Endothelial cell of umbilical vein (primary cell): ENCODE data around the gene GPN1. TPM values are rescaled to one million over a fixed set of nuclear protein-coding genes. Genes with fewer than 3 reads are reported as not detected.

ENCODE experiments used
- BruUV-seq: library from RNA; stranded (reverse); fragments of 400-500 nt; replicated peaks from 2 replicates; lab custom pipeline; 2021; lab: Mats Ljungman, UMichigan
- CTCF ChIA-PET: fragments of 300-600, 350-600 bp; sonication (Branson Sonifier 250); formaldehyde crosslinking; loops from one replicate; lab custom pipeline; 2021; ENCODE audit warnings: antibody characterized with exemption, inconsistent platforms; lab: Charles Lee
- POLR2A ChIA-PET: fragments of 300-600, 350-600 bp; sonication (Branson Sonifier 250); formaldehyde crosslinking; loops from one replicate; lab custom pipeline; 2021; ENCODE audit warnings: antibody characterized with exemption, inconsistent platforms; lab: Charles Lee
- DNase-seq: peaks from one replicate; pipeline ENCODE4 v3.0.0-alpha.2; 2011; ENCODE audit warnings: low read depth, low spot score
- FAIRE-seq: peaks from 2 replicates; lab custom pipeline; 2011; peaks lifted over from hg19 to GRCh38; lab: Jason Lieb, UNC
- H2AFZ ChIP-seq: 2 replicates; pipeline ENCODE4 v1.6.0; 2012; ENCODE audit warnings: low read depth, low read length, control low read depth, inconsistent platforms
- H3K27ac ChIP-seq: 2 replicates; pipeline ENCODE4 v1.5.1; 2011; ENCODE audit warnings: low read depth, mild to moderate bottlenecking, control low read depth, low read length, moderate library complexity; ENCODE audit not compliant: insufficient read depth
- H3K27me3 ChIP-seq, 2 experiments: 2 replicates each; pipeline versions ENCODE4 v1.6.0 to v1.6.1; 2011; ENCODE audit warnings: low read length in 2 of 2, mixed read lengths in 1 of 2; ENCODE audit not compliant: control insufficient read depth in 2 of 2, insufficient read depth in 2 of 2
- H3K36me3 ChIP-seq, 2 experiments: 2 replicates in 1 of 2; 3 replicates in 1 of 2; pipeline ENCODE4 v1.5.1; 2011; ENCODE audit warnings: low read length in 2 of 2, mild to moderate bottlenecking in 1 of 2, moderate library complexity in 1 of 2; ENCODE audit not compliant: control insufficient read depth in 2 of 2, insufficient read depth in 2 of 2; ENCODE audit errors: extremely low read depth in 1 of 2
- H3K4me1 ChIP-seq: 3 replicates; pipeline ENCODE4 v1.5.1; 2011; ENCODE audit warnings: mild to moderate bottlenecking, low read length; ENCODE audit not compliant: control insufficient read depth, insufficient read depth; ENCODE audit errors: extremely low read depth
- H3K4me2 ChIP-seq: 2 replicates; pipeline ENCODE4 v1.6.1; 2011; ENCODE audit warnings: low read length, control low read depth, mixed read lengths; ENCODE audit not compliant: insufficient read depth
- H3K4me3 ChIP-seq, 3 experiments: fragments of 200-600 bp in 1 of 3; sonication (generic), shearing (Covaris generic) in 1 of 3; replicated peaks in 1 of 3; 2 replicates each; pipeline ENCODE4 v1.5.1; 2011 to 2016; ENCODE audit warnings: control low read depth in 3 of 3, low read length in 3 of 3, mild to moderate bottlenecking in 2 of 3, inconsistent platforms in 1 of 3, low read depth in 1 of 3, moderate library complexity in 1 of 3; ENCODE audit not compliant: insufficient read depth in 1 of 3
- H3K79me2 ChIP-seq: 2 replicates; pipeline ENCODE4 v1.6.0; 2012; ENCODE audit warnings: low read length, inconsistent platforms; ENCODE audit not compliant: control insufficient read depth, insufficient read depth
- H3K9ac ChIP-seq: replicated peaks from 2 replicates; pipeline ENCODE3; 2011; ENCODE audit warnings: low read length, control low read depth; ENCODE audit not compliant: insufficient read depth; ENCODE audit errors: extremely low read depth
- H3K9me1 ChIP-seq: replicated peaks from 3 replicates; pipeline ENCODE4 v1.6.0; 2011; ENCODE audit warnings: mild to moderate bottlenecking, low read length; ENCODE audit not compliant: control insufficient read depth, insufficient read depth; ENCODE audit errors: extremely low read depth
- H3K9me3 ChIP-seq: replicated peaks from 2 replicates; pipeline ENCODE4 v1.5.1; 2012; ENCODE audit warnings: low read length, inconsistent platforms; ENCODE audit not compliant: control insufficient read depth, insufficient read depth
- H4K20me1 ChIP-seq: replicated peaks from 2 replicates; pipeline ENCODE3; 2011; ENCODE audit warnings: mild to moderate bottlenecking, low read length; ENCODE audit not compliant: control insufficient read depth, insufficient read depth; ENCODE audit errors: extremely low read depth
- CTCF ChIP-seq, 2 donors: IDR thresholded peaks; 1 replicate in 1 of 2; 2 replicates in 1 of 2; pipeline ENCODE4 v1.5.1; 2011; ENCODE audit warnings: low read length in 2 of 2, mild to moderate bottlenecking in 2 of 2, moderate library complexity in 2 of 2, control low read depth in 1 of 2, inconsistent platforms in 1 of 2, low read depth in 1 of 2; ENCODE audit not compliant: insufficient read depth in 1 of 2; ENCODE audit errors: extremely low read depth in 1 of 2
- EZH2 ChIP-seq: IDR thresholded peaks from 2 replicates; pipeline ENCODE4 v1.6.1; 2012; ENCODE audit warnings: borderline replicate concordance, low read depth, mild to moderate bottlenecking, moderate library complexity, low read length, inconsistent platforms; ENCODE audit not compliant: severe bottlenecking
- FOS ChIP-seq: IDR thresholded peaks from 2 replicates; pipeline ENCODE4 v1.6.1; 2011; ENCODE audit warnings: mild to moderate bottlenecking, low read length, moderate library complexity, borderline replicate concordance; ENCODE audit not compliant: insufficient read depth
- GATA2 ChIP-seq: IDR thresholded peaks from 2 replicates; pipeline ENCODE4 v1.7.0; 2011; ENCODE audit warnings: low read depth, mild to moderate bottlenecking, moderate library complexity, mixed read lengths, low read length; ENCODE audit not compliant: insufficient read length, insufficient read depth
- JUN ChIP-seq: IDR thresholded peaks from 2 replicates; pipeline ENCODE4 v1.6.1; 2011; ENCODE audit warnings: borderline replicate concordance, low read depth; ENCODE audit not compliant: insufficient read length, insufficient read depth
- MAX ChIP-seq: IDR thresholded peaks from 2 replicates; pipeline ENCODE4 v1.6.1; 2011; ENCODE audit not compliant: insufficient read depth, insufficient read length
- MYC ChIP-seq: IDR thresholded peaks from one replicate; pipeline ENCODE4 v1.6.1; 2011; ENCODE audit warnings: mild to moderate bottlenecking, low read depth, low read length
- POLR2A ChIP-seq: IDR thresholded peaks from 2 replicates; pipeline ENCODE4 v1.6.1; 2012; ENCODE audit warnings: low read depth, mild to moderate bottlenecking, control low read depth, low read length
- POLR2AphosphoS5 ChIP-seq: IDR thresholded peaks from 2 replicates; pipeline ENCODE4 v1.6.1; 2012; ENCODE audit warnings: low read depth, mild to moderate bottlenecking, control low read depth, low read length, moderate library complexity; ENCODE audit not compliant: insufficient read depth
- dilution Hi-C: fragments of 300-500 bp; cut with MboI; formaldehyde crosslinking; loops from one replicate; pipeline ENCODE4 v1.15.0; 2019; ENCODE audit warnings: low sequenced_read_pairs; ENCODE audit not compliant: extremely low pct_ligation_motif_present
- intact Hi-C: fragments of 100-400 bp; cut with micrococcal nuclease; formaldehyde crosslinking; loops from one replicate; pipeline ENCODE4 v1.10.0; 2022
- polyA plus RNA-seq, 4 experiments: library from polyadenylated mRNA; depleted of rRNA in 3 of 4; stranded (reverse) in 3 of 4; unstranded in 1 of 4; fragments of >200 nt; gene quantifications; 2 replicates each; pipeline versions ENCODE4 v1.2.1 to v1.2.3, GENCODE V29; 2011 to 2012; ENCODE audit warnings: missing spikeins in 1 of 4
- total RNA-seq: library from RNA; stranded (reverse); gene quantifications from 2 replicates; pipeline ENCODE4 v1.2.3, GENCODE V29; 2021

GPN1 gene
- total and polyA plus RNA-seq, 2 donors (not counting 3 experiments of a cell fraction or from before 2014, with no cell fraction given): 35.4 to 45.5 TPM

GRCh38 chr2:27588308-27588707, 40.5 kb upstream of the GPN1 start:
- H4K20me1 ChIP-seq: peaks cover 7% of the 10 kb centered on the region

GRCh38 chr2:27591745-27592144, 37.1 kb upstream of the GPN1 start:
- no peaks in the 10 kb centered on the region for H3K9me3 ChIP-seq
- BruUV-seq: no TSS peak
- ChIA-PET CTCF (interaction anchor here (0.6 to 1.2 kb wide), 2 partner anchors 39 to 87 kb away, joined by 3 to 6 read pairs; no protein-coding TSS in a partner anchor), POLR2A (no interaction called here)
- H3K9me1 ChIP-seq: no peaks in the 10 kb centered on the region
- DNase-seq (no peak), FAIRE-seq (no peak)
- dilution Hi-C loops (loop anchor here (25.0 kb wide), 1 partner anchor 129 kb away; no protein-coding TSS in a partner anchor), intact Hi-C loops (no loop called here)
- H3K79me2 ChIP-seq: peaks cover 93% of the 10 kb centered on the region
- no peak for TF ChIP-seq EZH2
- no peak for TF ChIP-seq JUN
- no peak for TF ChIP-seq GATA2
- no peak for TF ChIP-seq CTCF (IDR thresholded peaks at IDR 0.05; ENCODE audit: extremely low read depth in 1 of 2, insufficient read depth in 1 of 2, low read depth in 1 of 2, low read length in 2 of 2)
- TF ChIP-seq POLR2A: no peak
- TF ChIP-seq MAX: no peak
- no peak for TF ChIP-seq MYC
- TF ChIP-seq FOS: no peak
- no peak for TF ChIP-seq POLR2AphosphoS5
- no peak overlapping the region for H3K27ac ChIP-seq
- H3K4me3 ChIP-seq: no peak overlapping the region
- peaks cover 6% of the 10 kb centered on the region for H4K20me1 ChIP-seq
- H3K36me3 ChIP-seq: no peaks in the 10 kb centered on the region
- H3K4me2 ChIP-seq: no peak overlapping the region
- H3K9ac ChIP-seq: no peak overlapping the region
- no peak overlapping the region for H2AFZ ChIP-seq
- no peaks in the 10 kb centered on the region for H3K27me3 ChIP-seq
- peaks cover 2% of the 10 kb centered on the region for H3K4me1 ChIP-seq

More at GRCh38 chr2:27588308-27588707, 40.5 kb upstream of the GPN1 start:
- H3K9me3 ChIP-seq: no peaks in the 10 kb centered on the region
- no peaks in the 10 kb centered on the region for H3K27me3 ChIP-seq
- no peak overlapping the region for H3K9ac ChIP-seq
- no TSS peak for BruUV-seq
- dilution Hi-C loops (loop anchor here (25.0 kb wide), 1 partner anchor 126 kb away; no protein-coding TSS in a partner anchor), intact Hi-C loops (no loop called here)
- POLR2A ChIA-PET: no interaction called here
- no peak overlapping the region for H2AFZ ChIP-seq
- H3K4me2 ChIP-seq: no peak overlapping the region
- no peak for TF ChIP-seq MAX
- no peak for TF ChIP-seq EZH2
- no peak for DNase-seq
- no peak overlapping the region for H3K4me3 ChIP-seq
- peaks cover 100% of the 10 kb centered on the region for H3K79me2 ChIP-seq
- no peaks in the 10 kb centered on the region for H3K36me3 ChIP-seq
- H3K4me1 ChIP-seq: peaks cover 19% of the 10 kb centered on the region
- no peak for FAIRE-seq
- H3K9me1 ChIP-seq: no peaks in the 10 kb centered on the region
- CTCF ChIA-PET: no interaction called here
- no peak overlapping the region for H3K27ac ChIP-seq
